IMR-90 (cell line): ENCODE measurements around the gene RASSF4.

Experiments used
- BHLHE40 ChIP-seq: fragments of 150-350 bp; IDR thresholded peaks from 2 replicates; pipeline ENCODE4 v1.6.1; 2016; ENCODE audit warnings: mild to moderate bottlenecking, low read depth, low read length
- CEBPB ChIP-seq: IDR thresholded peaks from 2 replicates; pipeline ENCODE4 v1.6.1; 2012; ENCODE audit warnings: low read depth, low read length, improper control_type of control experiment
- FOS ChIP-seq: fragments of 150-350 bp; IDR thresholded peaks from 2 replicates; pipeline ENCODE4 v1.6.1; 2016; ENCODE audit warnings: low read depth, low read length
- MAZ ChIP-seq: IDR thresholded peaks from 2 replicates; pipeline ENCODE4 v1.6.1; 2012; ENCODE audit warnings: low read depth, mild to moderate bottlenecking, low read length, improper control_type of control experiment, moderate library complexity, borderline replicate concordance
- MXI1 ChIP-seq: IDR thresholded peaks from 2 replicates; pipeline ENCODE4 v1.6.1; 2012; ENCODE audit warnings: low read depth, mild to moderate bottlenecking, low read length, moderate library complexity, borderline replicate concordance
- NFE2L2 ChIP-seq: fragments of 150-350 bp; IDR thresholded peaks from 2 replicates; pipeline ENCODE4 v1.6.1; 2016; ENCODE audit warnings: low read depth, mild to moderate bottlenecking, low read length
- POLR2A ChIP-seq: IDR thresholded peaks from 2 replicates; pipeline ENCODE4 v1.6.1; 2012; ENCODE audit warnings: mild to moderate bottlenecking, low read depth, low read length
- RAD21 ChIP-seq: IDR thresholded peaks from 2 replicates; pipeline ENCODE4 v1.6.1; 2012; ENCODE audit warnings: low read length, improper control_type of control experiment
- RCOR1 ChIP-seq: IDR thresholded peaks from 2 replicates; pipeline ENCODE4 v1.6.1; 2012; ENCODE audit warnings: mild to moderate bottlenecking, low read length, improper control_type of control experiment; ENCODE audit not compliant: insufficient replicate concordance
- USF2 ChIP-seq: fragments of 150-350 bp; IDR thresholded peaks from 2 replicates; pipeline ENCODE4 v1.6.1; 2017; ENCODE audit warnings: mild to moderate bottlenecking, antibody characterized with exemption, low read length, low read depth
- TF ChIP-seq, protein P1 (sequence below): conservative IDR thresholded peaks from 2 replicates; pipeline ENCODE4 v1.5.1; 2012; ENCODE audit warnings: mild to moderate bottlenecking, low read depth, low read length, improper control_type of control experiment
- TF ChIP-seq, protein P2 (sequence below): fragments of 150-350 bp; IDR thresholded peaks from 2 replicates; pipeline ENCODE4 v1.6.1; 2016; ENCODE audit warnings: low read depth, mild to moderate bottlenecking, low read length, moderate library complexity, borderline replicate concordance

GRCh38 chr10:44975431-44976331 lies 16.1 kb downstream of the RASSF4 start:
- TF ChIP-seq RCOR1 = no peak
- TF ChIP-seq, protein P1, sequence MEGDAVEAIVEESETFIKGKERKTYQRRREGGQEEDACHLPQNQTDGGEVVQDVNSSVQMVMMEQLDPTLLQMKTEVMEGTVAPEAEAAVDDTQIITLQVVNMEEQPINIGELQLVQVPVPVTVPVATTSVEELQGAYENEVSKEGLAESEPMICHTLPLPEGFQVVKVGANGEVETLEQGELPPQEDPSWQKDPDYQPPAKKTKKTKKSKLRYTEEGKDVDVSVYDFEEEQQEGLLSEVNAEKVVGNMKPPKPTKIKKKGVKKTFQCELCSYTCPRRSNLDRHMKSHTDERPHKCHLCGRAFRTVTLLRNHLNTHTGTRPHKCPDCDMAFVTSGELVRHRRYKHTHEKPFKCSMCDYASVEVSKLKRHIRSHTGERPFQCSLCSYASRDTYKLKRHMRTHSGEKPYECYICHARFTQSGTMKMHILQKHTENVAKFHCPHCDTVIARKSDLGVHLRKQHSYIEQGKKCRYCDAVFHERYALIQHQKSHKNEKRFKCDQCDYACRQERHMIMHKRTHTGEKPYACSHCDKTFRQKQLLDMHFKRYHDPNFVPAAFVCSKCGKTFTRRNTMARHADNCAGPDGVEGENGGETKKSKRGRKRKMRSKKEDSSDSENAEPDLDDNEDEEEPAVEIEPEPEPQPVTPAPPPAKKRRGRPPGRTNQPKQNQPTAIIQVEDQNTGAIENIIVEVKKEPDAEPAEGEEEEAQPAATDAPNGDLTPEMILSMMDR = no peak
- TF ChIP-seq FOS = no peak
- no peak for TF ChIP-seq POLR2A
- no peak for TF ChIP-seq BHLHE40
- no peak for TF ChIP-seq RAD21
- no peak for TF ChIP-seq MAZ
- TF ChIP-seq, protein P2, sequence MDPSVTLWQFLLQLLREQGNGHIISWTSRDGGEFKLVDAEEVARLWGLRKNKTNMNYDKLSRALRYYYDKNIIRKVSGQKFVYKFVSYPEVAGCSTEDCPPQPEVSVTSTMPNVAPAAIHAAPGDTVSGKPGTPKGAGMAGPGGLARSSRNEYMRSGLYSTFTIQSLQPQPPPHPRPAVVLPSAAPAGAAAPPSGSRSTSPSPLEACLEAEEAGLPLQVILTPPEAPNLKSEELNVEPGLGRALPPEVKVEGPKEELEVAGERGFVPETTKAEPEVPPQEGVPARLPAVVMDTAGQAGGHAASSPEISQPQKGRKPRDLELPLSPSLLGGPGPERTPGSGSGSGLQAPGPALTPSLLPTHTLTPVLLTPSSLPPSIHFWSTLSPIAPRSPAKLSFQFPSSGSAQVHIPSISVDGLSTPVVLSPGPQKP = no peak
- no peak for TF ChIP-seq CEBPB
- no peak for TF ChIP-seq MXI1
- no peak for TF ChIP-seq NFE2L2
- TF ChIP-seq USF2 = no peak
